ENCODE data around the gene CA12. TPM values are rescaled to one million over a fixed set of nuclear protein-coding genes. Genes with fewer than 3 reads are reported as not detected.

Gene CA12
- total RNA-seq, 1 experiment from 2014 or later, result 19.8 TPM

DNA sequence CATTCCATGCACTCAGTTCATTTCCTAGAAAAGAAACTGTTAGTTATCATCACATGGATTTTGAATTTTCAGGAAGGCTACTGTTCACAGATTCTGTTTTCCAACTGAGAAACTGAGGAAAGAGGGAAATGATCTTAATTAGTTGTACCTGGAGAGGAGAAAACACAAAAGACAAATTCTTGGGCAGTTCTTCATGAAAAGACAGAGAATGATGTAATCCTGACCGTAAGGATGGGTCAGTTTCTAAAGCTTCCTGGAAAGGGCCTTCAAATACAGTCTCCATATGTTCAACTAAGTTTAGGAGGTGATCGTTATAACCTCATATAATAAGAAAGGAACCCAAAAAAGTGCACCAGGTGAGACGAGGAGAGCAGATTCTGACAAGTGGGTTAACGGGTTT lies 44.6 kb downstream of the CA12 start:
- H3K4me1 ChIP-seq (ENCODE audit: insufficient read depth, low read length), result peaks cover 24% of the 10 kb centered on the region
- H3K9me2 ChIP-seq (replicated peaks; ENCODE audit: low read length), result no peaks in the 10 kb centered on the region
- H3K27me3 ChIP-seq (ENCODE audit: low read length), result no peaks in the 10 kb centered on the region
- DNase-seq (no peak), ATAC-seq (no peak)
- intact Hi-C loops (cut with micrococcal nuclease), result no loop called here
- no peak overlapping the region for H3K4me2 ChIP-seq (ENCODE audit: low read length)
- H3F3A ChIP-seq (ENCODE audit: low read length, unreplicated experiment), result no peaks in the 10 kb centered on the region
- no peaks in the 10 kb centered on the region for H4K20me1 ChIP-seq (ENCODE audit: low read length)
- H2AFZ ChIP-seq (ENCODE audit: low read length), result no peak overlapping the region
- H3K79me2 ChIP-seq (ENCODE audit: low read length), result no peaks in the 10 kb centered on the region
- TF ChIP-seq EZH2 (IDR thresholded peaks at IDR 0.05; ENCODE audit: low read length, unreplicated experiment) (no peak), EZH2phosphoT487 (IDR thresholded peaks at IDR 0.05; ENCODE audit: borderline replicate concordance, low read length) (no peak)
- TF ChIP-seq, protein P1, sequence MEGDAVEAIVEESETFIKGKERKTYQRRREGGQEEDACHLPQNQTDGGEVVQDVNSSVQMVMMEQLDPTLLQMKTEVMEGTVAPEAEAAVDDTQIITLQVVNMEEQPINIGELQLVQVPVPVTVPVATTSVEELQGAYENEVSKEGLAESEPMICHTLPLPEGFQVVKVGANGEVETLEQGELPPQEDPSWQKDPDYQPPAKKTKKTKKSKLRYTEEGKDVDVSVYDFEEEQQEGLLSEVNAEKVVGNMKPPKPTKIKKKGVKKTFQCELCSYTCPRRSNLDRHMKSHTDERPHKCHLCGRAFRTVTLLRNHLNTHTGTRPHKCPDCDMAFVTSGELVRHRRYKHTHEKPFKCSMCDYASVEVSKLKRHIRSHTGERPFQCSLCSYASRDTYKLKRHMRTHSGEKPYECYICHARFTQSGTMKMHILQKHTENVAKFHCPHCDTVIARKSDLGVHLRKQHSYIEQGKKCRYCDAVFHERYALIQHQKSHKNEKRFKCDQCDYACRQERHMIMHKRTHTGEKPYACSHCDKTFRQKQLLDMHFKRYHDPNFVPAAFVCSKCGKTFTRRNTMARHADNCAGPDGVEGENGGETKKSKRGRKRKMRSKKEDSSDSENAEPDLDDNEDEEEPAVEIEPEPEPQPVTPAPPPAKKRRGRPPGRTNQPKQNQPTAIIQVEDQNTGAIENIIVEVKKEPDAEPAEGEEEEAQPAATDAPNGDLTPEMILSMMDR (conservative IDR thresholded peaks at IDR 0.05; ENCODE audit: low read depth, low read length), result no peak
- H3K9me3 ChIP-seq (ENCODE audit: low read length), result no peaks in the 10 kb centered on the region
- no peak overlapping the region for H3K27ac ChIP-seq (ENCODE audit: low read length)
- no TSS peak for BruUV-seq (replicated peaks)
- ChIA-PET CTCF (no interaction called here), POLR2A (ENCODE audit: unreplicated experiment) (no interaction called here)
- no peaks in the 10 kb centered on the region; the same call in 1 of the 2 replicates for H3K36me3 ChIP-seq (ENCODE audit: low read depth, low read length)
- no peak overlapping the region for H3K9ac ChIP-seq (ENCODE audit: low read length)
- no peak overlapping the region for H3K4me3 ChIP-seq (ENCODE audit: low read length)

DNA sequence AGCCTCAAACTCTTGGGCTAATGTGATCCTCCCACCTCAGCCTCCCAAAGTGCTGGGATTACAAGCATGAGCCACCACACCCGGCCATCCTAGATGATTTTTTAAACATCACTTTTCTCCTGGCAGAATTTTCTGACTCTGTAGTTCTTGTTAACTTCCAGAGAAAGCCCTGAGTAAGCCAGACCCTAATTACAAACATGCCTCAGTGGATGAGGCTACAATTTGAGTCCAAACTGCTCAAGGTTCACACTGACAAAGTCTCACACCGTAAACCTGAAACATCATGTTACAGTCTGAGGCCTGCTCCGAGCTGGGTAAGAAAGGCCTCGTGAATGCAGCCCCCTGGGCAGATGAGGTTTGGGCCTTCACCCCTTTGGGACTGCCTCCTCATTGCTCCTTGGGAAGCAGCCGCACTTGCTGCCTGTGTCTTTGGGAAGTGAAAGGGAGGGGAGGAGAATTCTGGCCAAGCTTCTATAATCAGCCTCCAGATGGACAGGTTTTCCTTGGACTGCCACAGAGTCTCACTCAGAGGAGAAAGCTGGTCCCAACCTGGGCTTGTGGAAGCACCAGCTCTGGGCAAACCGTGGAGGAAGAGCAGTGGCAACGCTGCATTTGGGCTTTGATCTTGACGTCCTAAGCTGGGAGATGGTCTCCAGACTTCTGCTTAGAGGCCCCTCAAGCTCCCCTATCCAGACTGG lies 46.0 kb downstream of the CA12 start:
- Histone ChIP-seq H4K20me1 (ENCODE audit: low read length) (no peaks in the 10 kb centered on the region), H3K9me3 (ENCODE audit: low read length) (no peaks in the 10 kb centered on the region), H2AFZ (ENCODE audit: low read length) (no peak overlapping the region), H3K4me1 (ENCODE audit: insufficient read depth, low read length) (peaks cover 36% of the 10 kb centered on the region), H3F3A (ENCODE audit: low read length, unreplicated experiment) (no peaks in the 10 kb centered on the region), H3K9me2 (replicated peaks; ENCODE audit: low read length) (no peaks in the 10 kb centered on the region), H3K4me3 (ENCODE audit: low read length) (no peak overlapping the region), H3K79me2 (ENCODE audit: low read length) (no peaks in the 10 kb centered on the region), H3K9ac (ENCODE audit: low read length) (no peak overlapping the region), H3K36me3 (ENCODE audit: low read depth, low read length) (no peaks in the 10 kb centered on the region; the same call in 1 of the 2 replicates), H3K27me3 (ENCODE audit: low read length) (no peaks in the 10 kb centered on the region), H3K4me2 (ENCODE audit: low read length) (no peak overlapping the region), H3K27ac (ENCODE audit: low read length) (no peak overlapping the region)
- no peak for DNase-seq
- CTCF ChIA-PET, result no interaction called here
- BruUV-seq (replicated peaks), result no TSS peak
- TF ChIP-seq EZH2phosphoT487 (IDR thresholded peaks at IDR 0.05; ENCODE audit: borderline replicate concordance, low read length) (no peak), EZH2 (IDR thresholded peaks at IDR 0.05; ENCODE audit: low read length, unreplicated experiment) (no peak)
- TF ChIP-seq, protein P1 (conservative IDR thresholded peaks at IDR 0.05; ENCODE audit: low read depth, low read length), result no peak
- ATAC-seq, result no peak
- POLR2A ChIA-PET (ENCODE audit: unreplicated experiment), result no interaction called here
- intact Hi-C loops (cut with micrococcal nuclease), result no loop called here

DNA sequence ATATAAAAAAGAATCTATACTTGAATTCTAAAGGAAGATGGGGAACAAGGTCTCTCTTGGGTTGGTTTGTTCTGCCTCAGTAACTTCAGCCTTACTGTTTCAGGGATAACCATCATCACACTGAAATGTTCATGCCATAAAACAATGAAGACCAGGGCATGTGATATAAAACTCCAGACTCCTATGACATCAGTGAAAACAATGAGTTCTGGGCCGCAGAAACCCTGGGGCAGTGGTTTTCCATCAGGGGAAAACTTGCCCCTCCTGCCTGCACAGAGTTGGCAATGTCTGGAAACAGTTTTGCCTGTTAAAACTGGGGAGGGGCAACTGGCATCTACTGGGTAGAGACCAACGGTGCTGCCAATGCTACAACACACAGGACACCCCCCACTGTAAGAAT lies 46.8 kb downstream of the CA12 start:
- intact Hi-C loops (cut with micrococcal nuclease), result loop anchor here (5.0 kb wide), 1 partner anchor 47 kb away; the partner anchor contains the start of gene CA12
- no peaks in the 10 kb centered on the region for H3K9me2 ChIP-seq (replicated peaks; ENCODE audit: low read length)
- ATAC-seq (no peak), DNase-seq (no peak)
- no peaks in the 10 kb centered on the region for H3F3A ChIP-seq (ENCODE audit: low read length, unreplicated experiment)
- no peaks in the 10 kb centered on the region for H3K9me3 ChIP-seq (ENCODE audit: low read length)
- no peak overlapping the region for H3K27ac ChIP-seq (ENCODE audit: low read length)
- H3K36me3 ChIP-seq (ENCODE audit: low read depth, low read length), result no peaks in the 10 kb centered on the region
- no peaks in the 10 kb centered on the region for H4K20me1 ChIP-seq (ENCODE audit: low read length)
- H3K27me3 ChIP-seq (ENCODE audit: low read length), result no peaks in the 10 kb centered on the region
- H2AFZ ChIP-seq (ENCODE audit: low read length), result no peak overlapping the region
- BruUV-seq (replicated peaks), result no TSS peak
- ChIA-PET POLR2A (ENCODE audit: unreplicated experiment) (no interaction called here), CTCF (no interaction called here)
- TF ChIP-seq EZH2phosphoT487 (IDR thresholded peaks at IDR 0.05; ENCODE audit: borderline replicate concordance, low read length) (no peak), EZH2 (IDR thresholded peaks at IDR 0.05; ENCODE audit: low read length, unreplicated experiment) (no peak)
- TF ChIP-seq, protein P1 (conservative IDR thresholded peaks at IDR 0.05; ENCODE audit: low read depth, low read length), result no peak
- H3K4me2 ChIP-seq (ENCODE audit: low read length), result no peak overlapping the region
- H3K4me1 ChIP-seq (ENCODE audit: insufficient read depth, low read length), result peaks cover 36% of the 10 kb centered on the region
- no peak overlapping the region for H3K9ac ChIP-seq (ENCODE audit: low read length)
- no peaks in the 10 kb centered on the region for H3K79me2 ChIP-seq (ENCODE audit: low read length)
- no peak overlapping the region for H3K4me3 ChIP-seq (ENCODE audit: low read length)

Data from PC-3 (cell line).